Mammary microvascular endothelial cell (primary cell): ENCODE results near the gene OR2L2. TPM values are rescaled to one million over a fixed set of nuclear protein-coding genes. Genes with fewer than 3 reads are reported as not detected.

Source experiments
- total RNA-seq: library from RNA; depleted of rRNA; stranded (reverse); fragments of >200 nt; gene quantifications from 2 replicates; pipeline ENCODE4 v1.2.3, GENCODE V29; 2015

The OR2L2 gene, protein sequence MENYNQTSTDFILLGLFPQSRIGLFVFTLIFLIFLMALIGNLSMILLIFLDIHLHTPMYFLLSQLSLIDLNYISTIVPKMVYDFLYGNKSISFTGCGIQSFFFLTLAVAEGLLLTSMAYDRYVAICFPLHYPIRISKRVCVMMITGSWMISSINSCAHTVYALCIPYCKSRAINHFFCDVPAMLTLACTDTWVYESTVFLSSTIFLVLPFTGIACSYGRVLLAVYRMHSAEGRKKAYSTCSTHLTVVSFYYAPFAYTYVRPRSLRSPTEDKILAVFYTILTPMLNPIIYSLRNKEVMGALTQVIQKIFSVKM
- not detected in 2 replicates for total RNA-seq

GRCh38 chr1:248029770-248030169 lies at the start of gene OR2L2:
Gene OR2L2, plus strand, starts transcription at chr1:248030070. Its CDS starts 8,198 bp downstream, at chr1:248038268.

GRCh38 chr1:248013229-248013710 lies 16.6 kb upstream of the OR2L2 start, which contains the start of gene OR2L5:
Gene OR2L5, plus strand, starts transcription at chr1:248013660. Its CDS starts 8,288 bp downstream, at chr1:248021948.

DNA sequence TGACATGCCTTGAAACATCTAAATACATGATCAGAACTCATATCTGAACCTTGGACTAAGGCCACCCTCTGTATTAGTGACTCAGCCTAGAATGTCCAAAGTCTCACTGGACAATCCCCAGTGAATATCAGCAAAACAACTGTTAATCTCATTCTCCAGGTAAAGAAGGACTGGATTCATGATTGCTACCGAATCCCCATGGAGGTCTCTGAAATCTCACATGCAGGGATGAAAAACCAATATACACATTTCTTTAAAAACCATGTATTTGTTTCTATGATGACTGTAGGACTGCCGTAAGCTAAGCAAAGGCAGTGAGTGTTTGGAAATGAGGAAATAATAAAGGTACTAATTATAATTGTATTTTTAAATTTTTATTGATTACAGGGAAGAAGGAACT lies 16.7 kb downstream of the OR2L2 start, which contains the start of gene OR2L3:
Gene OR2L3, plus strand, starts transcription at position 301 of the 400 bp plus-strand sequence. CDS start 13,846 bp downstream, outside the sequence.

Other genes with a start within 250 kb of the OR2L2 start
- gene OR14A16, start 206.0 kb upstream of the OR2L2 start, total RNA-seq = not detected in 2 replicates
- gene OR11L1, start 188.2 kb upstream of the OR2L2 start, total RNA-seq = not detected in 2 replicates
- gene TRIM58, start 172.9 kb upstream of the OR2L2 start, total RNA-seq = 0.33 and 0.34 TPM in 2 replicates
- gene OR2W3, start 134.5 kb upstream of the OR2L2 start, total RNA-seq = not detected in 2 replicates
- not detected in 2 replicates for gene OR2T8, start 109.8 kb upstream of the OR2L2 start, total RNA-seq
- not detected in 2 replicates for gene OR2AJ1, start 105.2 kb upstream of the OR2L2 start, total RNA-seq
- not detected in 2 replicates for gene OR2L8, start 81.2 kb upstream of the OR2L2 start, total RNA-seq
- not detected in 2 replicates for gene OR2AK2, start 64.8 kb upstream of the OR2L2 start, total RNA-seq
- not detected in 2 replicates for gene OR2L5, start 16.4 kb upstream of the OR2L2 start, total RNA-seq
- not detected in 2 replicates for gene OR2L3, start 16.8 kb downstream of the OR2L2 start, total RNA-seq
- gene OR2L13, start 65.1 kb downstream of the OR2L2 start, total RNA-seq = not detected in 2 replicates
- gene OR2M5, start 115.1 kb downstream of the OR2L2 start, total RNA-seq = not detected in 2 replicates
- not detected in 2 replicates for gene OR2M2, start 144.8 kb downstream of the OR2L2 start, total RNA-seq
- not detected in 2 replicates for gene OR2M3, start 167.2 kb downstream of the OR2L2 start, total RNA-seq
- gene OR2M4, start 201.3 kb downstream of the OR2L2 start, total RNA-seq = not detected in 2 replicates
- gene OR2T33, start 247.9 kb downstream of the OR2L2 start, total RNA-seq = not detected in 2 replicates